GM12873 (cell line): ENCODE results near the gene SESTD1.

Experiments used
- CTCF ChIP-seq: IDR thresholded peaks from 2 replicates; pipeline ENCODE4 v1.5.1; 2012; ENCODE audit warnings: low read depth, mild to moderate bottlenecking, moderate library complexity, low read length, control low read depth; ENCODE audit not compliant: insufficient read depth; ENCODE audit errors: missing control alignments

Gene SESTD1

GRCh38 chr2:179264368-179265081 lies at the start of gene SESTD1:
Gene SESTD1, minus strand, starts transcription at chr2:179264832. Its CDS starts 72,991 bp downstream, at chr2:179191841.
- TF ChIP-seq CTCF, result no peak

DNA sequence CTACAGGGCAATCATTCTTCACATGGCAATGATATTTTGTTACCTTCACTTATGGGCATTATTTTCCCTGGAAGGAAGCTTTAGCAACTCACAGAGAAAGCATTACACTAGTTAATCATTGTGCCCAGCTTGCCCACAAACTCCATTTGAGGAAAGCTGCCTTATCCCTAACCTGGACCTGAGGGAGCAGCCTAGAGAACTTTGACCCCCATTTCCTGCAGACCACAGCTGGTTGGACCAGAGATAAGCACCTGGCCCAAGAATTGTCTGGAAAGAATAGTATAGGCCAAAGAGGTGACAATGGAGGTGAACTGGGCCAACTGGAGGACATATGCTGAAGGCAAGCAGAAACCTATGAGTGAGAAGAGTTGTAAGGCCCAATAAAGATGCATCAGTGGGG lies 48.4 kb upstream of the SESTD1 start:
- no peak for TF ChIP-seq CTCF

GRCh38 chr2:179311101-179311500 lies 46.5 kb upstream of the SESTD1 start:
- no peak for TF ChIP-seq CTCF

- TF ChIP-seq CTCF, result no peak
These were observed 43.2 kb upstream of the SESTD1 start for GRCh38 chr2:179307616-179308371.

DNA sequence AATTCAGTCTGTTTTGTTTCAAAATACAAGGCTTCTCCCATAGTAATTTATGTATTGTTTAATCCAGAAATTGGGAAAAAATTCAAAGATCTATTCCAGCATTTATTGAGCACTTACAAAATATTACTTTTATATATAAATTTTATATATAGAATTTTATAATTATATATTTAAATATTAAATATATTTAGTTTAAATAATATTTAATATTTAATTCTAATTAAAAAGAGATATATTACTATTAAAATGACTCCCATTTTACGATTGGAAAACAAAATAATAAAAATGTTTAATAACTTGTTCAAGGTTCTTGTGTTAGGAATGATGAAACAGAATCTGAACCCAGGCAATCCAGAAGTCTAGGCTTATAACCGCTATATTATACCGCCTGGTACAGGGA lies 40.5 kb upstream of the SESTD1 start:
- TF ChIP-seq CTCF, result no peak

- no peak for TF ChIP-seq CTCF
These were observed 39.8 kb upstream of the SESTD1 start for GRCh38 chr2:179304424-179304823.

- no peak for TF ChIP-seq CTCF
These were observed 38.3 kb upstream of the SESTD1 start for GRCh38 chr2:179302764-179303571.
